ENCODE data around the gene NAV3. TPM values are rescaled to one million over a fixed set of nuclear protein-coding genes. Genes with fewer than 3 reads are reported as not detected.

The NAV3 gene
- polyA plus RNA-seq, 3 donors = 8.4 to 10.5 (median 9.0) TPM

- no peak for DNase-seq (ENCODE audit: low read depth in 3 of 3, low spot score in 2 of 3)
Observed at GRCh38 chr12:77974645-77975044, 144.0 kb downstream of the NAV3 start.

- DNase-seq (ENCODE audit: low read depth in 3 of 3, low spot score in 2 of 3) = no peak
Observed at GRCh38 chr12:77979597-77980250, 149.0 kb downstream of the NAV3 start.

GRCh38 chr12:77980782-77981181 lies 150.1 kb downstream of the NAV3 start:
- DNase-seq (ENCODE audit: low read depth in 3 of 3, low spot score in 2 of 3) = no peak

GRCh38 chr12:77983859-77984258 lies 153.2 kb downstream of the NAV3 start:
- no peak for DNase-seq (ENCODE audit: low read depth in 3 of 3, low spot score in 2 of 3)

DNA sequence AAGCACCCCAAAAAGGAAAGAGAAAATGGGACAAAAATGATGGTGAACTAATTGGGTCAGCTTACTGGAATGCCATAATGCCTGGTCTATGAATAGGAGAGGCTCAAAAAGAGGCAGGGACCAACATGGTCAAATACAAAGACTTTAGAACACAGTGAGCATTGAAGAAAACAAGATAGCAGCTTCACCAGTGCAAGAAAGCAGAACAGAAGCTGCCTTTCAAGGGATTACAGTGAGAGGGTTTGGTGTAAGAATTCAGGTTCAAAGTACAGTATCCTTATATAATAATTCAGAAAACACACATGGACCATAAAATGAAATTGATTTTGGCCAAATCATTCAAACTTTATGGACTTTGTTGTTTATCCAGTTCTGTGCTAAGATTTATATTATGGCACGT lies 162.1 kb downstream of the NAV3 start:
- no peak for DNase-seq (ENCODE audit: low read depth in 3 of 3, low spot score in 2 of 3)

- no peak for DNase-seq (ENCODE audit: low read depth in 3 of 3, low spot score in 2 of 3)
Observed at GRCh38 chr12:77993658-77994057, 163.0 kb downstream of the NAV3 start.

GRCh38 chr12:77995436-77996167 lies 164.9 kb downstream of the NAV3 start:
- no peak for DNase-seq (ENCODE audit: low read depth in 3 of 3, low spot score in 2 of 3)

- DNase-seq (ENCODE audit: low read depth in 3 of 3, low spot score in 2 of 3) = no peak
Observed at GRCh38 chr12:77996670-77997069, 166.0 kb downstream of the NAV3 start.

- DNase-seq (ENCODE audit: low read depth in 3 of 3, low spot score in 2 of 3) = no peak
Observed at GRCh38 chr12:77998236-77998786, 167.6 kb downstream of the NAV3 start.

DNA sequence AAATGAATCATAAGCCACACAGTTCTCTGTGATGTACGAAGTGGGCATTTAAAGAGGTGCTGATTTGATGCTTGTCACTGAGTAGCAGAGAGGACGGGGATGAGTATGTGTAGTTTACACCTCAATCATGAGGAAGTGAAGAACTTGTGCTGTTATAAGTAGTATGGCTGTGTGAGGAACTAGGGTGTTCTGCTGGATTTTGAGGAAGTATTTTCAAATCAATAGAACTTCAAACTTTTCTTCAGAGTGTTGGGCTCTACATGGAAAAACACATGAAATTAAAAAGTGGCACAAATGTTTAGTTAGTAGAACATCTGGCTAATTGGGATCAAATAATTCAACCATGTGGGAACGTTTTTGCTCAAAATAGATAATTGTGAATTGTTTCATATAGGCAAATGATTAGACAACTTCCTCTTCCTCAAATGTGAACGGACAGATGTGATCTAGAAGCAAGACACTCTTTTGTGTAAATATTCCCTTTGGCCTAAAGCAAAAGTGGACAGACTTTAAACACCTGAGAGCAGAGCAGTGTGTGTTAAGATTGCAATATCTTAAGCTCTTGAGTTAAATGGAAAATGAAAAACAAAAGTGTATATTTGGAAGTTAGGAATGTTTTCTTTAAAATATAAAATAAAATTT lies 168.5 kb downstream of the NAV3 start:
- no peak for DNase-seq (ENCODE audit: low read depth in 3 of 3, low spot score in 2 of 3)

DNA sequence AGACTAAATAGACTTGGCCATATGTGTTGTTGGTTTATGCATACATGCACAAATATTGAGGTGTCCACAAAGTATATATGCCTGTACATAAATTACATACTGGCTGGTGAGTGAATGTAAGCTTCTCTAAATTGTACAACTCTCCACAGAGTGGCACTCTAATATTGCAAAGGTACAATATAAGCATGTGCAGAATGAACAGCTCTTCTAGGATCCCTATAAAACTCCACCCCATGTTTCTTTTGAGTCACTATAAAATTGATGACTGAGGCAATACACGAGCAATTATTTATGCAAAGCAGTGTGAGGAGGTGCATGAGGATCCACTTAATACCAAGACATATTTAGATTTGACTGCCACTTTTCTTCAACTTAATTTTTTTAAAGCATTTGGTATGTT lies 172.2 kb downstream of the NAV3 start:
- no peak for DNase-seq (ENCODE audit: low read depth in 3 of 3, low spot score in 2 of 3)

DNA sequence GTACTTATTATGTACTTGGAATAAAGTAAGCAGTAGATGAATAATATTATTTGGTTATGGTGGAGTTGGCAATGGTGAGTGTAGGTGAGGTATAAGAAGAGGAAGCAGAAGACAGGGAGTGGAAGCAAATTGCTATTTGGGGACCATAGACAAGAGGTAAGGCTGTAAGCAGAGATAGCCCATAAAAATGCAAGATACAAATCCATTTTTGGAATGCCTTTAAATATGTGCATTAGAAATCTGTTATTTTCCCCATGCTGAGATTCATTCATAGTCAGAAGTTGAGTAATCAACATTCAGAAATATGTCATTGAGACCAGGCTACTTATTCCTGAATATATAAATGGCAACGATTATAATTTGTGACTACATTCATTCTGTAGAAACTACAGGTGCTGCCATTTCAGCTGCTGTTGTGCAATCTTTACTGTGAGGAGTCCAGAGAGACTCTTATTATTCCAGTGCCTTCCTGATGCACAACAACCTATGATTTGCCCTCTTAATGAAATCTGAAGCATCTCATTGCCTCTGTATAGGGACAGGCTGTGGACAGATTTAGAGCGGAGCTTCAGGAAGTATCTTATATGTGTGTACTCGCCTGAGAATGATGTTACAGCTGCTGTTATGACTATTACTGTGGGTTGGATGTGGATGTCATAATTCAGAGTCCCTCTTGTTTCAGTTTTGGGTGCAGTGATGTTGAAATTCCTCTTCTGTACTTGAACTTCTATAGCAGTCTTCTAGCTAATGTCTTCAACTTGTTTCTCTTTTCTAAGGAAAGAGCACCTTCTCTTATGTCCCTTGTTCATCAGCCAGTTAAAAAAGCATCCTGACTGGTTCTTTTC lies 173.8 kb downstream of the NAV3 start:
- DNase-seq (ENCODE audit: low read depth in 3 of 3, low spot score in 2 of 3) = no peak

DNA sequence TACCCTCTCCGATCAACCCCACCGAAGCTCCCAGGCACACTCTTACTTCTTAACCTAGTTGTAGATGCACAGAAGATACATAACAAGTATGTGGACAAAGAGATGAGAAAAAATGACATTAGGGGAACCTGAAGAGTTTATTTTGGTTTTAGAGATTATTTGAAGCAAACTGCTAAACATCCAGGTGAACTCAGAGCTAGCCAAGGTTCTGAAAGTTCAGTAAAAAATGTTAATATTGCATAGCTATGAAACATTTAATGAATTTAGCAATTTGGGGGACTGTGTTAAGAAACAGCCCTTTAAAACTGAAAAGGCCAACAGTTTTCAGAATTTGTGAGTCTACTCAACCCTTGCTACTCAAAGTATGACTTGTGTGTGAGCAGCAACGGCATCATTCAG lies 174.4 kb downstream of the NAV3 start:
- no peak for DNase-seq (ENCODE audit: low read depth in 3 of 3, low spot score in 2 of 3)

GRCh38 chr12:78007173-78007572 lies 176.5 kb downstream of the NAV3 start:
- DNase-seq (ENCODE audit: low read depth in 3 of 3, low spot score in 2 of 3) = no peak

- DNase-seq (ENCODE audit: low read depth in 3 of 3, low spot score in 2 of 3) = no peak
Observed at GRCh38 chr12:78009031-78009430, 178.3 kb downstream of the NAV3 start.

DNA sequence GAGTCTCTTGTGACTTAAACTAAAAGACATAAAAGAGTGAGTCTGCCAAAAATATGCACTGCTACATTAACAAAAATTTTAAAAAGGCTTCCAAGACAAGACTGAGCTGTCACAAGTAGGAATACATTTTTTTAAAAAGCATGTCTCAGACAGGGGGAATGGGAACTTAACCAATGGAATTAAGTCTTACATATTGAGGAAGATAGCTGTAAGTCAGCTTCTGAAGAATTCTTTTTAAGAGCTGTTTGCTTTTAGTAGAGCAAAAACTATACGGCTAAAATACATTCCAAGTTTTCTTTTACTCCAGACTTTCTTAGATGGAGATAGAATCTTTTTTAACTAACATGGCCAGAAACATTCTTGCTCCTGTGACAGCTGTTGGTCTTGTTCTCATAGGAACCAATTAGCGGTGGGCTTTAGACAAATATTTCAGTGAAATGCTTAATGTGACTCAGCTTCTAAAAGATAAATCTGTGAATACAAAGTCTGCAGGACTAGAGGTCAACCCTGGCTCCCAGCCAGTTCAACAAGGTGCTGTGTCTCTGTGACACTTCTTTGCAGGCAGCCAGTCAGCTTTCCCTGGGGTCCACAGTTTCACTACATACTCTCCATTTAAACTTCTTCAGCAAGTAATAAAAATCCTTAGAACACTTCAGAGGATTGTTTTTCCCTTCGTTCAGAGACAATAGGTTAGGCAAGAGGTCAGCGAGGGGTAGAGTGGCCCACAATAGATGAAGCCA lies 187.6 kb downstream of the NAV3 start:
- no peak for DNase-seq (ENCODE audit: low read depth in 3 of 3, low spot score in 2 of 3)

DNA sequence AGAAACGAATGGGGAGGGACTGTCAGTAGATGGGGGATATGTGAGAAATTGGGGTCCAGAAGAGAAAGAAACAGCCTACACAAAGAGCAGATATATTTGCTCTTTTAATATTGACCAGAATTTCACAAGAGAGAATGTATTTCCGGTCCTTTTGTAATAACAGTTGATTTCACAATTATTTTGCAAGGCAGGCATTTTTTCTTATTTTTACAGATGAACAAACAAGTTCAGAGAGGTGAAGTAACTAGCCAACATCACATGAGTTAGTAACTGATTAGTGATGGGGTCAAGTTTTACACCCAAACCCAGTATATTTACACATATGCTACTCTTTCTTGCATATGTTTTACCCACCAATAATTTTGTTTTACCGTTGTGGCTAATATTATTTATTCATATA lies 188.2 kb downstream of the NAV3 start:
- DNase-seq (ENCODE audit: low read depth in 3 of 3, low spot score in 2 of 3) = no peak

DNA sequence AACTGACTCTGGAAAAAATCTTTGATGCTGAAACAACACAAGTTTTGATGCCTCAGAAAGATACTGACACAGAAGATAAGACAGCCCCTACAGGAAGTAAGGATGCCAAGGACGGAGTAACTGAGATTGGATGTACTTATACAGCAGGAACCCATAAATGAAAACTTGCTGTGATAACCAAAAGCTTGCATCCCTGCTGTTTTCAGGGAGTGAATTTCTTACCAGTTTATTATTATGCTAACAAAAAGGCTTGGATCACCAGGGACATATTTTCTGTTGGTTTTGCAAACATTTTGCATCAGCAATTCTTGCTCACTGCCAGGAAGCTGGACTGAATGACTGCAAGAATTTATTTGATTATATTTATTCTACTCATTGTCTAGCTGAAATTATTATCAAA lies 197.7 kb downstream of the NAV3 start:
- no peak for DNase-seq (ENCODE audit: low read depth in 3 of 3, low spot score in 2 of 3)

DNA sequence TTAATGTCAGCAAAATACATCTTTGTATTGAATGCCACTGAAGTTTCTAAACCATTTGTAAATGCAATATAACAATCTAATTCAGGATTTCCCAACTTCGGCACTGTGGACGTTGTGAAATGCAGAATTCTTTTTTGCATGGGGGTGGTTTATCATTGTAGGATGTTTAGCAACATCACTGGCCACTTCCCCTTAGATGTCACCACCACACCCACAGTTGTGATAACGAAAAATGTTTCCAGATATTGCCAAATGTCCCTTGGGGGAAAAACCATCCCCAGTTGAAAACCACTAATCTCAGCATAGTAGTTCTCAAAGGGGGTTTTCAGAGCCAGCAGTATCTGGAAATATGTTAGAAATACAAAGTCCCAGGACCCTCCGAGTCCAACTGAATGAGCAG lies 203.3 kb downstream of the NAV3 start:
- DNase-seq (ENCODE audit: low read depth in 3 of 3, low spot score in 2 of 3) = no peak
